PC-3 (cell line): ENCODE data around the gene BICRA. TPM values are rescaled to one million over a fixed set of nuclear protein-coding genes. Genes with fewer than 3 reads are reported as not detected.

Source experiments
- ATAC-seq: fragments of 200-7000 bp; cut with Tn5 transposase; 2 replicates; pipeline ENCODE4 v1.9.1; 2020; ENCODE audit warnings: mild to moderate bottlenecking, moderate library complexity
- BruUV-seq: library from RNA; stranded (reverse); fragments of 400-500 nt; replicated peaks from 2 replicates; lab custom pipeline; 2021; lab: Mats Ljungman, UMichigan
- CTCF ChIA-PET: fragments of 300-600 bp; sonication (Branson Sonifier 250); formaldehyde crosslinking; loops from one replicate; lab custom pipeline; 2022; ENCODE audit warnings: antibody characterized with exemption; lab: Charles Lee
- POLR2A ChIA-PET: fragments of 300-600 bp; sonication (Branson Sonifier 250); formaldehyde crosslinking; loops from one replicate; lab custom pipeline; 2022; ENCODE audit warnings: antibody characterized with exemption; ENCODE audit not compliant: unreplicated experiment; lab: Charles Lee
- DNase-seq: peaks from one replicate; pipeline ENCODE4 v3.0.0-alpha.2; 2015
- H2AFZ ChIP-seq: fragments of 300-600 bp; sonication (generic); 2 replicates; pipeline ENCODE4 v1.6.0; 2016; ENCODE audit warnings: antibody characterized with exemption, low read length
- H3F3A ChIP-seq: fragments of 300-600 bp; sonication (generic); one replicate; pipeline ENCODE4 v1.6.0; 2017; ENCODE audit warnings: antibody characterized with exemption, low read length, control low read depth, mild to moderate bottlenecking; ENCODE audit not compliant: unreplicated experiment
- H3K27ac ChIP-seq: fragments of 300-600 bp; sonication (generic); 2 replicates; pipeline ENCODE4 v1.5.1; 2016; ENCODE audit warnings: mild to moderate bottlenecking, low read length
- H3K27me3 ChIP-seq: fragments of 300-600 bp; sonication (generic); 2 replicates; pipeline ENCODE4 v1.6.1; 2016; ENCODE audit warnings: low read length, mixed read lengths
- H3K36me3 ChIP-seq: fragments of 300-600 bp; sonication (generic); 2 replicates; pipeline ENCODE4 v1.6.1; 2016; ENCODE audit warnings: low read depth, mixed run types, low read length, mixed read lengths
- H3K4me1 ChIP-seq: fragments of 300-600 bp; sonication (generic); 2 replicates; pipeline ENCODE4 v1.5.1; 2016; ENCODE audit warnings: low read length; ENCODE audit not compliant: insufficient read depth
- H3K4me2 ChIP-seq: fragments of 300-600 bp; sonication (generic); 2 replicates; pipeline ENCODE4 v1.6.0; 2016; ENCODE audit warnings: low read length
- H3K4me3 ChIP-seq: fragments of 300-600 bp; sonication (generic); 2 replicates; pipeline ENCODE4 v1.5.1; 2016; ENCODE audit warnings: mild to moderate bottlenecking, low read length, mixed read lengths
- H3K79me2 ChIP-seq: fragments of 300-600 bp; sonication (generic); 2 replicates; pipeline ENCODE4 v1.6.1; 2017; ENCODE audit warnings: low read length, mixed read lengths
- H3K9ac ChIP-seq: fragments of 300-600 bp; sonication (generic); 2 replicates; pipeline ENCODE4 v1.6.0; 2016; ENCODE audit warnings: mild to moderate bottlenecking, low read length
- H3K9me2 ChIP-seq: fragments of 300-600 bp; sonication (generic); replicated peaks from 2 replicates; pipeline ENCODE4 v1.6.1; 2016; ENCODE audit warnings: mixed run types, low read length, mixed read lengths
- H3K9me3 ChIP-seq: fragments of 300-600 bp; sonication (generic); 2 replicates; pipeline ENCODE4 v1.6.1; 2016; ENCODE audit warnings: low read length, mixed read lengths
- H4K20me1 ChIP-seq: fragments of 300-600 bp; sonication (generic); 2 replicates; pipeline ENCODE4 v1.6.1; 2016; ENCODE audit warnings: low read length, mixed read lengths
- EZH2 ChIP-seq: fragments of 300-600 bp; sonication (generic); IDR thresholded peaks from one replicate; pipeline ENCODE4 v1.6.1; 2017; ENCODE audit warnings: antibody characterized with exemption, mild to moderate bottlenecking, low read length; ENCODE audit not compliant: unreplicated experiment
- EZH2phosphoT487 ChIP-seq: fragments of 300-600 bp; sonication (generic); IDR thresholded peaks from 2 replicates; pipeline ENCODE4 v1.6.1; 2018; ENCODE audit warnings: mild to moderate bottlenecking, antibody characterized with exemption, low read length, borderline replicate concordance
- intact Hi-C: fragments of 100-400 bp; cut with micrococcal nuclease; formaldehyde crosslinking; loops from 2 replicates; pipeline ENCODE4 v1.9.0; 2023
- total RNA-seq: library from RNA; depleted of rRNA; stranded (reverse); fragments of >200 nt; gene quantifications from 2 replicates; pipeline ENCODE4 v1.2.3, GENCODE V29; 2014
- TF ChIP-seq, protein P1 (sequence below): fragments of 300-600 bp; sonication (generic); conservative IDR thresholded peaks from 2 replicates; pipeline ENCODE4 v1.5.1; 2017; ENCODE audit warnings: antibody characterized with exemption, low read depth, mild to moderate bottlenecking, low read length

BICRA gene
- total RNA-seq, 1 experiment from 2014 or later: 1.2 TPM

DNA sequence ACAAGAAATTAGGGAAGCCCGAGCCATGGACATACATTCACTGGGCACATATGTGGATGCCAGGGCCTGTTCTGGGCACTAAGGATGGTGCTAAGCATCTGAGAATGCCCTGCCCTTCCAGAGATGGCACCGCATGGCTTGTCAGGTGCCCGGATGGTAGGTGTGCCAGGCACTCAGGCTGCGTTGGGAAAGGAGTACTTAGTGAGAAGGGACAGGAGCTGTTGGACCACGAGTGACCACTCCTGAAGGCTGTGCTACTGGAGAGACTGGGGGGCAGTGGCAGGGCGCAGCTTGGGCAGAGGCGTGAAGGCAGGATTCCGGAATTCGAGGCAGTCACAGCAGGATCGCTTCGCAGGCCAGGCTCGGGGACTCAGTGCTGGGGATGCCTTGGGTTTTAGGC, 66.3 kb downstream of the BICRA start:
- DNase-seq: no peak
- no peak overlapping the region for H2AFZ ChIP-seq
- H3K4me1 ChIP-seq: no peaks in the 10 kb centered on the region
- ChIA-PET POLR2A (no interaction called here), CTCF (no interaction called here)
- no peaks in the 10 kb centered on the region for H4K20me1 ChIP-seq
- no peak for TF ChIP-seq EZH2
- no peak for TF ChIP-seq EZH2phosphoT487
- TF ChIP-seq, protein P1, sequence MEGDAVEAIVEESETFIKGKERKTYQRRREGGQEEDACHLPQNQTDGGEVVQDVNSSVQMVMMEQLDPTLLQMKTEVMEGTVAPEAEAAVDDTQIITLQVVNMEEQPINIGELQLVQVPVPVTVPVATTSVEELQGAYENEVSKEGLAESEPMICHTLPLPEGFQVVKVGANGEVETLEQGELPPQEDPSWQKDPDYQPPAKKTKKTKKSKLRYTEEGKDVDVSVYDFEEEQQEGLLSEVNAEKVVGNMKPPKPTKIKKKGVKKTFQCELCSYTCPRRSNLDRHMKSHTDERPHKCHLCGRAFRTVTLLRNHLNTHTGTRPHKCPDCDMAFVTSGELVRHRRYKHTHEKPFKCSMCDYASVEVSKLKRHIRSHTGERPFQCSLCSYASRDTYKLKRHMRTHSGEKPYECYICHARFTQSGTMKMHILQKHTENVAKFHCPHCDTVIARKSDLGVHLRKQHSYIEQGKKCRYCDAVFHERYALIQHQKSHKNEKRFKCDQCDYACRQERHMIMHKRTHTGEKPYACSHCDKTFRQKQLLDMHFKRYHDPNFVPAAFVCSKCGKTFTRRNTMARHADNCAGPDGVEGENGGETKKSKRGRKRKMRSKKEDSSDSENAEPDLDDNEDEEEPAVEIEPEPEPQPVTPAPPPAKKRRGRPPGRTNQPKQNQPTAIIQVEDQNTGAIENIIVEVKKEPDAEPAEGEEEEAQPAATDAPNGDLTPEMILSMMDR: no peak
- no peaks in the 10 kb centered on the region for H3K9me2 ChIP-seq
- no peaks in the 10 kb centered on the region; the same call in 1 of the 2 replicates for H3K36me3 ChIP-seq
- H3K27ac ChIP-seq: no peak overlapping the region
- no peak overlapping the region for H3K9ac ChIP-seq
- no peaks in the 10 kb centered on the region for H3K79me2 ChIP-seq
- no TSS peak for BruUV-seq
- H3F3A ChIP-seq: no peaks in the 10 kb centered on the region
- H3K27me3 ChIP-seq: no peaks in the 10 kb centered on the region
- H3K9me3 ChIP-seq: no peaks in the 10 kb centered on the region
- intact Hi-C loops: no loop called here
- no peak overlapping the region for H3K4me2 ChIP-seq
- no peak overlapping the region for H3K4me3 ChIP-seq
- no peak for ATAC-seq

GRCh38 chr19:47675859-47676258, 66.9 kb downstream of the BICRA start:
- no peaks in the 10 kb centered on the region for H3K27me3 ChIP-seq
- no peaks in the 10 kb centered on the region for H3K4me1 ChIP-seq
- DNase-seq: no peak
- intact Hi-C loops: no loop called here
- POLR2A ChIA-PET: no interaction called here
- no peaks in the 10 kb centered on the region for H3K79me2 ChIP-seq
- H3F3A ChIP-seq: no peaks in the 10 kb centered on the region
- H3K4me2 ChIP-seq: no peak overlapping the region
- H3K9me3 ChIP-seq: no peaks in the 10 kb centered on the region
- no peak for ATAC-seq
- no peaks in the 10 kb centered on the region for H3K9me2 ChIP-seq
- CTCF ChIA-PET: no interaction called here
- H3K4me3 ChIP-seq: no peak overlapping the region
- no peaks in the 10 kb centered on the region for H3K36me3 ChIP-seq
- H4K20me1 ChIP-seq: no peaks in the 10 kb centered on the region
- H3K27ac ChIP-seq: no peak overlapping the region
- H3K9ac ChIP-seq: no peak overlapping the region
- TF ChIP-seq, protein P1: no peak
- TF ChIP-seq EZH2phosphoT487: no peak
- TF ChIP-seq EZH2: no peak
- no peak overlapping the region for H2AFZ ChIP-seq
- BruUV-seq: no TSS peak

GRCh38 chr19:47676811-47677210, 67.9 kb downstream of the BICRA start:
- DNase-seq (no peak), ATAC-seq (no peak)
- H2AFZ ChIP-seq: no peak overlapping the region
- BruUV-seq: no TSS peak
- H3K27ac ChIP-seq: no peak overlapping the region
- intact Hi-C loops: no loop called here
- no peak overlapping the region for H3K4me2 ChIP-seq
- H3K9me3 ChIP-seq: no peaks in the 10 kb centered on the region
- POLR2A ChIA-PET: no interaction called here
- no peaks in the 10 kb centered on the region for H3K79me2 ChIP-seq
- H3F3A ChIP-seq: no peaks in the 10 kb centered on the region
- no peaks in the 10 kb centered on the region for H3K9me2 ChIP-seq
- H3K4me1 ChIP-seq: no peaks in the 10 kb centered on the region
- no peak overlapping the region for H3K9ac ChIP-seq
- H3K27me3 ChIP-seq: no peaks in the 10 kb centered on the region
- no peaks in the 10 kb centered on the region for H3K36me3 ChIP-seq
- no peaks in the 10 kb centered on the region for H4K20me1 ChIP-seq
- CTCF ChIA-PET: no interaction called here
- TF ChIP-seq, protein P1: no peak
- TF ChIP-seq EZH2 (no peak), EZH2phosphoT487 (no peak)
- H3K4me3 ChIP-seq: no peak overlapping the region
